Epithelial cell of prostate (primary cell): Measurements from ENCODE around the gene FYB1.

Experiments
- DNase-seq: peaks from one replicate; pipeline ENCODE4 v3.0.0-alpha.2; 2011; ENCODE audit warnings: low read depth, low spot score
- H3K27ac ChIP-seq: fragments of 450-650 bp; 2 replicates; pipeline ENCODE4 v1.5.1; 2017; ENCODE audit warnings: mild to moderate bottlenecking

The FYB1 gene

DNA sequence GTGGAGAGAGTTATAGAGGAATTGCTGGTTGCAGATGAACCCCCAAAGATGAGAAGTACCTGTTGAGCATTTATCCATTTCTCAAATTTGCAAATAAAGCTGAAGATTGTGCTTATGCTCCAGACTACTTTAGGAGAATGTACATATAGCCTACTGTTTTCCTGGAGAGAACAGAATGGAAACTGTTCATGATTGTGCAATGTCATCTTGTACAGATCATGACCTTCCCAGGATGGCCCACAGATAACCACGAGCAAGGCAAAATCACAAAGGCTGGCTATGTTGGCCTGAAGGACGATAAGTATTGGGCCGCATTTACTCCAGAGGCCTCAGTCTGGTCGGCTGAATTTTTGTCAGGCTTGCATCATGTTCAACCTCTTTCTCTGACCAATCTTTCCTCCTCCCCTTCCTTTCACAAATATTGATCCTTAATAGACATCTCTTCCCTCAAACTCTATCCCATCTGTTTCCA is 116.6 kb downstream of the FYB1 start:
- DNase-seq: no peak
- peak overlapping the region; percentile 89 for H3K27ac ChIP-seq

DNA sequence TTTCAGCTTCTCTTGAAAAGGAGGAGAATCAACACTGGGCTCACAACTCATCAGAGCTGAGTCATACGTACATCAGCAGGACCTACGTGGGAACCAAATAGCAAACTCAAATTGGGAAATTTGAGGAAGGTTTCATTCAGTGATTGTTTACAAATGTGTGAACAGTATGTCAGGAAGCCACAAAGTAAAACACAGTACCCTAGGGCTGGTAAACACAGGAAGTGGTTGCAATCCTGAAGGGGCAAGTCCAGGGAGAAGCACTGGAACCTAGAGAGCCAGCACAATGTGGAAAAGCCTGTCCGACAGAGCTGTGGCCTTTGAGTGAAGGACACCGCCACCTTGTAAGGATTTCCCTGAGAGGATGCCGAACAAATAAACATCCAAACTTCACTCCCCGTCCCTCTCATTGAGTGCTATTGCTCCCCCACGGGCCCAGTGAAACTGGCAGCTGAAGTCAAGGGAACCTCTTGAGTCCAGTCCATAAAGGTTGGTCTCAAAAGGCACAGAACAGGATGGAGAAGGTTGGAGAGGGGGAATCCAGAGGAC is 118.4 kb downstream of the FYB1 start:
- DNase-seq: peak; percentile 99

DNA sequence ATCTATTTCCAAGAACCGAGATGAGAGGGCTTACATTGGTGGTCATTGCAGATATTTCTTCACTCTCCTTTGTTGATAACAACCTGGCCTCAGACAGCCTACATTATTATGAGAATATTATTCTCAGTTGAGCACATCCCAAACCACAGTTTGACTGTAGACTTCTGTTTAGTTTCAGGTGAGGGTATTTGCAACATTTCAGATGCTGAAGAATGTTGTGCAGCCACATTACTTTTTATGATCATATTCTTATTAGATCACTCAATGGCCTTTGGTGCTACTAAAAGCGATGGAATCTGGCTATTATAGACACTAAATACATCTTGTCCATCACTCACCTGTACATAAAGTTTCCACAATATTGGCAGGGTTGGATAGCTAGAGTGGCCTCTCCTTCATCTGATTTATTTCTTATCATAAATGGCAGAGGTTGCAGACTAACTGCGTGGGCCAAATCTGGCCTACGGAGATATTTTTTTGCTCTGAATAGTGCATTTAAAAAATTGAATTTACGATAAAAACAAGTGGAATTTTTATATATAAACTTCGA is 119.0 kb downstream of the FYB1 start:
- peak overlapping the region; percentile 89 for H3K27ac ChIP-seq
- DNase-seq: peak; percentile 31

More for the DNA sequence above, 118.4 kb downstream of the FYB1 start:
- peak overlapping the region; percentile 89 for H3K27ac ChIP-seq

DNA sequence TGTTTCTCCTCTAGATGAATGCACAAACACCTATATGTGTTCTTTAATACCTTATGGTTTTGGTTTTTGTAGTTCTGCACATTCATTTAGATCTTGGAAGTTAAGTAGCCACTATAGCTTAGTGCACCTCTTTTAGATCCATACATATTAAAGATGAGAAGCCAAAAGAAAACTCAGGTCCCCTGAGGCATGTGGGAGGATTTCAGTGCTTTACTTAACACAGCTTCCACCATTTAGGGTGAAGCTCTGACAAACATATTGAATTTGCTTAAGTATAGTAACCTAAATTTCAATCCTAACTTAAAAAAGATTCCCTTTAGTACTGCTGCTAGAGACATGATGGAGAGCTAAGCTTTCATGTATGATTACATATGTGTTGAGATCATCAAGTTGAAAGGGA is 119.5 kb downstream of the FYB1 start:
- DNase-seq: no peak
- H3K27ac ChIP-seq: peak overlapping the region; percentile 89

DNA sequence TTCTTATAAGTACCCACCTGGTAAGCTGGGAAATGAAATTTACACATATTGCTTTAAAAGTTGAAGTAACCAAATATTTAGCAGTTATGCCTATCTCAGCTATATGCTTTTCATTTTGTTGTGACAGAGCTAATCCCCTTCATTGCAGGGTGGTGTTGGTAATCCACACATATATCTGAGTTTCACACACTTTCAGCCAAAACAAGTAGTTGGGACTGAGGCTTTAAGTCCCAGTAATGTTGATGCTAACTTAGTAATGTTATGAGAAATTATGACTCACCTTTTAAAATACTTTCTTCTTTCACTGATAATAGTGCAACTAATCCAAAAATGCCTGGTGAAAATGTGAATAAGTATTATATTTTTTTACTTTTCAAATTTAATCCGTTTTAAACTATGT is 126.0 kb downstream of the FYB1 start:
- peak overlapping the region; percentile 48 for H3K27ac ChIP-seq
- DNase-seq: no peak

DNA sequence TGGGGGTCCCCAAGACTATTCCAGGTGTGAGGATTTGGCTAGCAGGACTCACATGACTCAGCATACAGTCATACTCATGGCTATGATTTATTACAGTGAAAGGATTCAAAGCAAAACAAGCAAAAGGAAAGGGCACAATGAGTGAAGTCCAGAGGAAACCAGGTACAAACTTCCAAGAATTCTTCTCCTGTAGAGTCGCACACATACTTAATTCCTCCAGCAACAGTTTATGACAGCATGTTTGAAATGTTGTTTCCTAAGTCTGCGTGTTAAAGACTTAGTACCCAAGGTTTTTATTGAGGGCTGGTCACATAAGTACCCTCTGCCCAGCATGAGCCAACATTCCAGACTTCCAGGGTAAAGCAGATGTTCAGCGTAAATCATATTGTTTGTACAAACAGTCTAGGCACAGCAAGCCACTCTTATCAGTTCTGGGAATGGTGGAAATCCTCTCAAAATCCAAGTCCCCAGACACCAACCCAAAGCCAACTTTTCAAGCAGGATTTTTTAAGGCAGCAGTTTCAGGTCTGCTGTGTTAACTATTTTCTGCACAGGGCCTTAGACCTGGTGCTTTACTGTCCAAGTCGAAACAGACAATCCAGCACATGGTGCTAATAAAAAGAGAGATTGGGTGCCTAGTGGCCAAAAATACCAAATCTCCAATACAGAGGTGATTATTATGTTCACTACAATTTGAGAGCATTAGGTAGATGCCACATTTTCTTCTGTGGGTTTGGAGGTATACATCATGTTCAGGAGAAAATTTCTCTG is 126.6 kb downstream of the FYB1 start:
- DNase-seq: peak; percentile 22
- peak overlapping the region; percentile 48 for H3K27ac ChIP-seq

DNA sequence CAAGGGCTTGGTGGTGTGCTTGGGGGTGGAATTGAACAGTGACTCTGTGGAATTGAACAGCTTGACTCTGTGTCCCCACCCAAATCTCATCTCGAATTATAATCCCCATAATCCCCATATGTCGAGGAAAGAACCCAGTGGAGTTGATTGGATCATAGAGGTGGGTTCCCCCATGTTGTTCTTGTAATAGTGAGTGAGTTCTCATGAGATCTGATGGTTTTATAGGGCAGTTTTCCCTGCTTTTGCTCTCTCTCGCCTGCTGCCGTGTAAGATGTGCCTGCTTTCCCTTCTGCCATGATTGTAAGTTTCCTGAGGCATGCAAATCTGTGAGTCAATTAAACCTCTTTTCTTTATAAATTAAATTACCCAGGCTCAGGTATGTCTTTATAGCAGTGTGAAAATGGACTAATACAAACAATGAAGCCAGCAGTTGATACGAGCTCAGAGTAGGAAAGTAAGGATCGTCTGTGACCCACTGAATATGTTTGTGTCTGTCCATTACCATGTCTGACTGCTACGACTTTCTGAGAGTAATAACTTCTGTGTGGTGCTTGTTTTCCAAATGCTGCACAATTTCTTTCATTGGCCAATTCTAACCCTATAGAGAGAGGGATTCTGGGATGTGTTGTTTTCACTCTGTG is 127.3 kb downstream of the FYB1 start:
- no peak for DNase-seq
- H3K27ac ChIP-seq: peak overlapping the region; percentile 48

DNA sequence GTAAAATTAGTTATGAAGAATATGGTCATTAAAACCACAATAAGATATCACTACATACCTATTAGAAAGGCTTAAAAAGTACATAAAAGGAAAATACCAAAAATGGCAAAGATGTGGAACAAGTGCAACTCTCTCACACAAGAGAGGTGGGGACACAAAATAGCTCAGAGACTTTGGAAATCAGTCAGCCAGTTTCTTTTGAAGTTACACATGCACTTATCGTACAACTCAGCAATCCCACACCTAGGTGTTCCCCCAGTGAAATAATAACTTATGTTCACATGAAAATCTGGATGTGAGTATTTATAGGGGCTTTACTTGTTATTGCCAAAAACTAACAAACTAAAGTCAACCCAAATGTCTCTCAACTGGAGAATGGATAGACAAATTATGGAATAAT is 135.4 kb downstream of the FYB1 start:
- H3K27ac ChIP-seq: no peak overlapping the region
- no peak for DNase-seq

DNA sequence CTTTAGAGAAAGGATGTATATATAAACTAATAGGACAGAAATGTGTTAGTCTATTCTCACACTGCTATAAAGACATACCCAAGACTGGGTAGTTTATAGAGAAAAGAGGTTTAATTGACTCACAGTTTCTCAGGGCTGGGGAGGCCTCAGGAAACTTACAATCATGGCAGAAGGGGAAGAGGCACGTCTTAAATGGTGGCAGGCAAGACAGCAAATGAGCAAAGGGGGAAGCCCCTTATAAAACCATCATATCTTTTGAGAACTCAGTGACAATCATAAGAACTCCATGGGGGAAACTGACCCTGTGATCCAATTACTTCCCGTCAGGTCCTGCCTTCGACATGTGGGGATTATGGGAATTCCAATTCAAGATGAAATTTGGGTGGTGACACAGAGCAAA is 136.4 kb downstream of the FYB1 start:
- no peak overlapping the region for H3K27ac ChIP-seq
- DNase-seq: no peak

DNA sequence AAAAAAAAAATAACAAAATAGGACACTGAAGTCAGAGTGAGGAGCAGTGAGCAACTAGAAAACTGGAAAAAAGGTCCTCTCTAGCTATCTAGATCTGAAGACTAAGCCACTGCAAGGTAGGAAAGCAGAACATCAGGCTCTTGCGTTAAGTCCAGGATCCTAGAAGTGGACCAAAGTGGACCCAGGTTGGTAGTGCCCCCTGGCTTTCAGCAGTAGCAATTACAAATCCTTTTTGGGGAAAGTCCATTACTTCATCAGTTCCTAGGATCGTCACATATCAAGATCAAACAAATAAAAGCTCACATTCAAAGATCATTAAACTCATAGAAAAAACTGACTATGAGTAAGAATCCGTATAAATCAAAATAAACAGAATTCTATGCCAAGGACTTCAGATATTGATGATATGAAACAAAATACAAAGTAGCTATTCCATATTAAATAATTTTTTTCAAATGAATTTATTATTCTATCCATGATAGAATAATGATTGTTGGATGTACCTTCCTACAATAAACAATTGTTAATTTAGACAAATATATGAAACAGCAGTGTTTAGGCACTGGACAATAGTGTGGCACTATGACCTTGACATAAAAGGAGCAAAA is 138.7 kb downstream of the FYB1 start:
- DNase-seq: peak; percentile 26
- no peak overlapping the region for H3K27ac ChIP-seq

DNA sequence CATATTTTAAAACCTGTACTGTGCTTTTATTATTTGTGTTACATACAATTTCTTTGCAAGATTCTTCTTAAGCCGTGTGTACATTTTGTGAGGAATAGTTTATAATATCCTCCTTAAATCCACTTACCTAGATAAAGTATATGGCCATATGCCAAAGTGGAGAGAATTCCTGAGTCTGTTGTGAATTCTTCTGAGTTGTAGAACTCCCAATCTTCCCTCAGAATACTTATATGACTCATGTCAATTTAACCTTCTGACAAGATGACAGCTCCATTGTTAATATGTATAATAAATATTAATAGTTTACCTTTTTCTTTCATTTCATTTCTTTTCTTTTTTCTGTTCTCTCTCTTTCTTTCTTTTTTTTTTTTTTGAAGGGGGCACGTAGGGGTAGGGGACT is 139.2 kb downstream of the FYB1 start:
- no peak overlapping the region for H3K27ac ChIP-seq
- no peak for DNase-seq

DNA sequence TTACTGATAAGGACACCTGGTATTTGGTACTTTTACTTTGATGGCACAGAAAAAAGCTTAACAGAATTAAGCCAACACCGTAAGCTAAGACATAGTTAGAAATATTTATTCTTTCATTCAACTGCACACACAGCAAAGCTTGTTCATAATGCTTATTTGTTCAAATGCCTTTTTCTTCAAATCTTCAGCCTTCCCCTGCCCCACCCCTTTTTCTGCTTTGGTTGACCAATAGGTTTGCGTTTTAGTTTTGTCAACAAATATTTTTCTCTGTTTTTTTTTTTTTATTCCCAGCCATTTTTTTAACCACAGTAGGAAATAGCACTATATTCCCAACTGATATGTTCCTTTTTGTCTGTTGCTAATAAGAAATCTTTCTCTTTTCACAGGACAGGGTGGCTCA is 140.2 kb downstream of the FYB1 start:
- H3K27ac ChIP-seq: no peak overlapping the region
- DNase-seq: no peak

DNA sequence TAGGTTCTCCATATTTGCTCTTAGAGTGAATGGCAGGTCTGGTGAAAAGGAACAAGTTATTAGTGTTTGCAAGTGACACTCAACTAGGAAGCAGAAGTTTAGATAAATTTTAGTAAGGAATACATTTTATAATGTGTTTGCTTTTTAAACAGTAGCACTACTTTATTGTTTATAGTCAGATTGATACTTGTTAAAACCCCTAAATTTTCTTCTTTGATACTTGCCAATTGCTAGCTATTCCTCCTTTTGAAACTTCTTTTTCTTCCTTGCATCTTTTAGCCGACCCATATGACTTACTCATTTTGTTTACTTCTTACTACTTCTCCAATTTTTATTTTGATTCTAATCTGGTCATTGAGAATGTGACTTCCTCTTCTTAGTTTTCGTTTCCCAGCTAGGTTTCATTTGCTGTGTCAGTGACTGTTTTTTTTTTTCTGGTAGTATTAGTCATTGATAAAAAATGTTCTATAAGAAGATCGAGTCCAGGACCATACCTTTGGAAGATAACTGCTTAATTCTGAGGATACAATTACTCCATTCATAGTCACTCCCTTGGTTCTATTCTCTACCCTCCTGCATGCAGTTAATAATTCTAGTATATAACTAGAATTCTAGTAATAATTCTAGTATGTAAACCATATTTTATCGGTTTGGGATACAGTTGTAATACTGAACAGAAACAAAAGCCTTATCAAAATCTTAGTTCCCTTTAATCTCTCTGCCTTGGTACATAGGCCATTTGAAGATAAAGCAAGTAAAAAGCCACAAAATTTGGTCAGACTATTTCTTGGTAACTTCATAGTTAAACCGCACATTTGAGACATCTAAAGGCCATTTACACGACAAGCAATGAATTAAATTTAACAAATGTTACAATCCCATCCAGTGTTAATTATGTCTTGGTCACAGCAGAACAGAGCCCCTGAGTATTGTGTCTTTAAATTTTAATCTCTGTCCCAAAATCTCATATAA is 142.3 kb downstream of the FYB1 start:
- DNase-seq: no peak
- H3K27ac ChIP-seq: peak overlapping the region; percentile 42

DNA sequence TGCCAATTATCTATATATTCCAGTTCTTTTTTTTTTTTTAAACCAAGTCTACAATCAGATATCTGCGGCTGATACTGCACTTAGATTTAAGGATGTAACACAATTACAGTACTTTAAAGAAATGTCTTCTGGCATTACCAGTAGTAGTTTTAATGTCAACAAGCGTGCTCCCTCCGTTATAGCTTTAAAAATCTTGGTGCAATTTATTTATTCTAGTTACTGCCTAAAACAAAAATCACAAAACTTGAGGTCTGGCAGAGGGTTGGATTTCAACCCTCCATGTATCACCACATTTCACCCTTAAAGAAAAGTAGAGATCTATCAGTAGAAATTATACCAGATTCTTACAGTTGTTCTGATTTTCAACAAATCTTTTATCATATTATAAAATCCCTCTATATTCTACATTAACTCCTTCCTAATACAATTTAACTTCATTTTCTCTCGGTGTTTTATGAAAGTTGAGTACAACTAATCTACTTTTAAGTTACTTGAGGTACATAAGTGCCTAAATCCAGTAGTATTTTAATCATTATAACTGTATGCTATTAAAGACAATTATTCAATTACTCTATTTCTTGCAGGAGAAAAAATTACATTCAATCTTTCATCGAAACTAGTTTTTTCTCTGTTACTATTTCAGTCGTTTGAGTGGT is 143.1 kb downstream of the FYB1 start:
- DNase-seq: no peak
- H3K27ac ChIP-seq: peak overlapping the region; percentile 42

DNA sequence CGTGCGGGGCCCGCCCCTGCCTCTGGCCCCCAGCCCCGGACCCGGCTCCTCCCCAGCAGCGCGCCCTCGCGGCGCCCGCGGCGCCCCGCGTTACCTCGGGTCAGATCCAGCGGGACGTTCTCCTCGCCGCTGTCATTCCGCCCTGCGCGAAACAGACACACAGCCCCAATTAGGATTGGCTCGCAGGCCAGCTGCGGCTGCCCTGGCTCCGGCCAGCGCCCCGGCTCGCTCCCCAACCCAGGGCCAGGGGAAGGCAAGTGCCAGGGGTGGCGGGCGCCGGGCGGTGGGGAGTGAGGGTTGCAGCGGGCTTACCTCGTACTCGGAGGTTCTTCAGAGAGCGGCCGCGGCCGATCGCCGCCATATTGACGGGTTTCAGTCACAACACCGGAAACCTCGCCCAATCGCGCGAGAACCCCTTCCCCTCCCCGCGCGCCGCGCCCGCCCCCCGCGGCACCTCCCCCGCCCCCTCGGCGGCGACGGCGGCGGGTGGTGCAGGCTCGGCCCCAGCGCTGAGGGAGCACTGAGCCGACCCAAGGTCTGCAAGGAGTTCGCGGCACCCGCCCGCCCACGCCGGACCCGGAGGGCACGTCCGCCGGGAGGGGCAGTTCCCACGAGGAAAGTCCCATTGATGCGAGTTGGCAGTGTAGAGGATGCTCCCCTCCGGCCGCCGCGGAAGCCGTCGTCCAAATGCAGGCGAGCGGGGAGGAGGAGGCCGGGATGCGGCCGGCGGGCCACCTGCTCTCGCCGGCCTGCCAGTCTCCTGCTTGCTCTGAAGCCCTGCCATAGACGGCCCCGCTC is 145.1 kb downstream of the FYB1 start, which contains the start of gene RICTOR:
TSS of gene RICTOR (minus strand) at position 383 of the 798 bp plus-strand sequence. CDS start at position 361, 22 bp downstream.
- H3K27ac ChIP-seq: peak within 1 kb of the TSS; percentile 90
- DNase-seq: peak; percentile 59

DNA sequence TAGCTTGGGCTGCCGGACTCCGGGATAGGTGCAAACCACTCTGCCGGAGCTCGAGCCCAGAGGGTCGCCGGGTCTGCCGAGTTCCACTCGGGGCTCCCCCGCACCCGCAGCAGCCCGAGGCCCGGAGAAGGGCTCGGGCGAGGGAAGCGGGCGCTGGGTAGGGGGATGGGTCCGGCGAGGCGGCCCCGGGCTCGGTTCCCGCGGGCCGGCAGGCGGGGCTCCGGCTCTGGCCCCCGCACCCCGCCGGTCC is 145.7 kb downstream of the FYB1 start:
- no peak for DNase-seq

DNA sequence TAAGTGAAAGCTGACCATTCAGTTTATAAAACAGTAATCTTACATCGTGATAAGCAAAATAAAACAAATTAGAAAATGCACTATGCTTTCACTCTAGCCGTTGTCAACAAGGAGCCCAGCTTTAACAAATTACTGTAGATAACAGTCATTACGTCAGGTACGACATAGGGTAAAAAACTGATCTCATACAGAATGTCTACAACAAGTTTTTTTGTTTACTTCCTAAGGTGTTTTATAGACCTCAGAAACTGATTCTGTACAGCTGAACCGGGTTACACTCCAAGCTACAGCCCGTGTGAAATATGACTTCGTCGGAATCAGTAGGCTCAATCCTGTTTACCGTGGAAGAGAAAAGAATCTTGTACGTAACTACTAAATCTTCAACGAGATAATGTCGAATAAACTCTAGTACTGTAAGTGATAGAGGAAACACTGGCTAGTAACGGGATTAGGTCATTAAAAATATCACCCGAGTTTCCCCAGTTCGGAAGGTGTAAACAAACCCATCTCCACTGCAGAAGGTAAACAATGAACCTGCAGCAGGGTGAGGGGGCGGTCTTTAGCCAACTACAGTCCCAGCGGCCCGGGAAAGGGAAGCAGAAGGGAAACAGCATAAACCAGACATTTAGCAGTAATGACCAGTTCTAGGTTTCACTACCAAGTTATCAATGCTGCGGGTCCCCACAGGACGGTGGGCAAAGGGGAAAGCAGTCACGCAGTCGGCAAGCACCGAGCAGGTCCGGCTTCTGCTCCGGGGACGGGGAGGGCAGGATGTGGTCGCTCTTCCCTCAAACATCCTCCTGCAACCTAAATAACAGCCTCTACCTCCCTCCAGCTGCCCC is 146.2 kb downstream of the FYB1 start:
- peak overlapping the region; percentile 90 for H3K27ac ChIP-seq
- DNase-seq: no peak

More for the DNA sequence above, 145.7 kb downstream of the FYB1 start:
- H3K27ac ChIP-seq: peak overlapping the region; percentile 90

DNA sequence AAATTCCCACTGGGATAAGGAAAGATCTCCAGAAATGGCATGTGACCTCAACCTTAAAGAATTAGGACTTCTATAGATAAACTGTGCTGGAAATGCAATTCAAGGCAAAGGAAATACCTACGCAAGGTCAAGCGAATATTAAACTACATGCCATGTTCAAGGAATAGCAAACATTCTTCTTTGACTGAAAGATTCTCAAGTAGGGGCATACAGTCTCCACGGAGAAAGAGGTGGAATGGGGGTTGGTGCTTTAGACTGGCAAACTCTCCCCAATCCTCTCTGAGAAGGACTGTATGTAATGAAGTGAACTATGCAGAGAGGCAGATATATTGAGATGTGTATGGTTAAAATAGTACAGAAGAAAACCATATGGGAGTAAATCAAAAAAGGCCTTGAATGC is 151.3 kb downstream of the FYB1 start:
- H3K27ac ChIP-seq: no peak overlapping the region
- DNase-seq: no peak
